HT1080 (cell line): ENCODE data around the gene LYSMD1. TPM values are rescaled to one million over a fixed set of nuclear protein-coding genes. Genes with fewer than 3 reads are reported as not detected.

Experiments
- DNase-seq: peaks from one replicate; pipeline ENCODE4 v3.0.0-alpha.2; 2015; ENCODE audit warnings: low read depth
- total RNA-seq: library from RNA; depleted of rRNA; stranded (reverse); fragments of >200 nt; shearing (Covaris generic); gene quantifications from 2 replicates; pipeline ENCODE4 v1.2.3, GENCODE V29; 2014; rRNA removed

LYSMD1 gene
- total RNA-seq, 1 experiment from 2014 or later: 9.4 TPM

- no peak for DNase-seq
Observed at GRCh38 chr1:151143057-151143435, 22.7 kb downstream of the LYSMD1 start.

- no peak for DNase-seq
Observed at GRCh38 chr1:151142411-151143056, 23.2 kb downstream of the LYSMD1 start.

GRCh38 chr1:151137789-151138188, 27.9 kb downstream of the LYSMD1 start:
- no peak for DNase-seq

GRCh38 chr1:151135433-151136385, 30.0 kb downstream of the LYSMD1 start:
- no peak for DNase-seq

GRCh38 chr1:151134991-151135390, 30.7 kb downstream of the LYSMD1 start:
- no peak for DNase-seq

- DNase-seq: no peak
Observed at GRCh38 chr1:151134396-151134795, 31.3 kb downstream of the LYSMD1 start.

- no peak for DNase-seq
Observed at GRCh38 chr1:151133018-151133806, 32.5 kb downstream of the LYSMD1 start.

- no peak for DNase-seq
Observed at GRCh38 chr1:151132335-151133017, 33.2 kb downstream of the LYSMD1 start.

GRCh38 chr1:151131701-151132334, 33.9 kb downstream of the LYSMD1 start:
- no peak for DNase-seq

- DNase-seq: no peak
Observed at GRCh38 chr1:151130987-151131586, 34.6 kb downstream of the LYSMD1 start.

- DNase-seq: no peak
Observed at GRCh38 chr1:151128800-151129199, 36.9 kb downstream of the LYSMD1 start.

GRCh38 chr1:151124763-151125403, 40.8 kb downstream of the LYSMD1 start:
- DNase-seq: no peak

- DNase-seq: no peak
Observed at GRCh38 chr1:151113877-151114276, 51.8 kb downstream of the LYSMD1 start.

Other genes with a start within 250 kb of the LYSMD1 start
- gene SETDB1, start 239.5 kb downstream of the LYSMD1 start, total RNA-seq: 24.0 and 25.3 TPM in 2 replicates
- gene CERS2, start 191.1 kb downstream of the LYSMD1 start, total RNA-seq: 145 and 152 TPM in 2 replicates
- 0.55 and 0.63 TPM in 2 replicates for gene ANXA9, start 183.6 kb downstream of the LYSMD1 start, total RNA-seq
- 12.5 and 15.4 TPM in 2 replicates for gene MINDY1, start 159.0 kb downstream of the LYSMD1 start, total RNA-seq
- gene PRUNE1, start 157.5 kb downstream of the LYSMD1 start, total RNA-seq: 6.1 and 11.9 TPM in 2 replicates
- 0.10 TPM in 1 of 2 replicates, not detected in the other for gene BNIPL, start 129.3 kb downstream of the LYSMD1 start, total RNA-seq
- 2.9 and 5.4 TPM in 2 replicates for gene C1orf56, start 118.2 kb downstream of the LYSMD1 start, total RNA-seq
- 66.5 and 67.1 TPM in 2 replicates for gene CDC42SE1, start 106.3 kb downstream of the LYSMD1 start, total RNA-seq
- 8.8 and 9.8 TPM in 2 replicates for gene MLLT11, start 105.5 kb downstream of the LYSMD1 start, total RNA-seq
- gene GABPB2, start 95.1 kb downstream of the LYSMD1 start, total RNA-seq: 2.4 and 5.5 TPM in 2 replicates
- 0.80 and 1.5 TPM in 2 replicates for gene SEMA6C, start 19.3 kb downstream of the LYSMD1 start, total RNA-seq
- not detected in 2 replicates for gene TNFAIP8L2, start 9.3 kb downstream of the LYSMD1 start, total RNA-seq
- 60.9 and 69.6 TPM in 2 replicates for gene SCNM1, start 242 bp upstream of the LYSMD1 start, total RNA-seq
- gene TMOD4, start 10.1 kb upstream of the LYSMD1 start, total RNA-seq: 0.27 and 0.87 TPM in 2 replicates
- 52.9 and 59.3 TPM in 2 replicates for gene VPS72, start 24.3 kb upstream of the LYSMD1 start, total RNA-seq
- 40.7 and 49.6 TPM in 2 replicates for gene PIP5K1A, start 32.6 kb upstream of the LYSMD1 start, total RNA-seq
- gene PSMD4, start 88.8 kb upstream of the LYSMD1 start, total RNA-seq: 233 and 234 TPM in 2 replicates
- gene ZNF687, start 116.4 kb upstream of the LYSMD1 start, total RNA-seq: 17.6 and 22.2 TPM in 2 replicates
- 37.8 and 50.0 TPM in 2 replicates for gene PI4KB, start 161.5 kb upstream of the LYSMD1 start, total RNA-seq
- 34.8 and 46.4 TPM in 2 replicates for gene RFX5, start 181.3 kb upstream of the LYSMD1 start, total RNA-seq
- gene SELENBP1, start 206.8 kb upstream of the LYSMD1 start, total RNA-seq: not detected in 2 replicates
- 526 and 564 TPM in 2 replicates for gene PSMB4, start 233.7 kb upstream of the LYSMD1 start, total RNA-seq